NB4 (cell line): ENCODE measurements around the gene MYLIP.

Experiments used
- DNase-seq: peaks from one replicate; pipeline ENCODE4 v3.0.0; 2010; ENCODE audit warnings: low read depth
- H3K4me3 ChIP-seq: one replicate; pipeline ENCODE4 v1.5.1; 2011; ENCODE audit warnings: mild to moderate bottlenecking, low read depth, low read length, moderate library complexity
- CTCF ChIP-seq: IDR thresholded peaks from one replicate; pipeline ENCODE4 v1.5.1; 2012; ENCODE audit warnings: low read depth, low read length
- MAX ChIP-seq: IDR thresholded peaks from 2 replicates; pipeline ENCODE4 v1.6.1; 2011; ENCODE audit warnings: low read depth, low read length
- MYC ChIP-seq: IDR thresholded peaks from 2 replicates; pipeline ENCODE4 v1.6.1; 2011; ENCODE audit warnings: low read depth, low read length
- POLR2A ChIP-seq: IDR thresholded peaks from 2 replicates; pipeline ENCODE4 v1.6.1; 2011; ENCODE audit warnings: mild to moderate bottlenecking; ENCODE audit not compliant: insufficient read length; ENCODE audit errors: extremely low read depth

The MYLIP gene

GRCh38 chr6:16162003-16162402 is 33.1 kb downstream of the MYLIP start:
- no peak overlapping the region for H3K4me3 ChIP-seq
- DNase-seq = no peak
- TF ChIP-seq MYC (no peak), POLR2A (no peak), MAX (no peak), CTCF (no peak)

- DNase-seq = no peak
- no peak overlapping the region for H3K4me3 ChIP-seq
- TF ChIP-seq POLR2A = no peak
- TF ChIP-seq MAX = no peak
- TF ChIP-seq MYC = no peak
- no peak for TF ChIP-seq CTCF
These were observed 34.2 kb downstream of the MYLIP start for GRCh38 chr6:16163066-16163465.

GRCh38 chr6:16163535-16164300 is 34.8 kb downstream of the MYLIP start:
- H3K4me3 ChIP-seq = no peak overlapping the region
- no peak for DNase-seq
- TF ChIP-seq MAX = no peak
- TF ChIP-seq CTCF = no peak
- TF ChIP-seq MYC = no peak
- TF ChIP-seq POLR2A = no peak

GRCh38 chr6:16165641-16166040 is 36.8 kb downstream of the MYLIP start:
- no peak for DNase-seq
- H3K4me3 ChIP-seq = no peak overlapping the region
- TF ChIP-seq CTCF (no peak), MAX (no peak), MYC (no peak), POLR2A (no peak)

GRCh38 chr6:16166871-16167608 is 38.2 kb downstream of the MYLIP start:
- H3K4me3 ChIP-seq = no peak overlapping the region
- no peak for DNase-seq
- TF ChIP-seq POLR2A = no peak
- TF ChIP-seq CTCF = no peak
- no peak for TF ChIP-seq MYC
- no peak for TF ChIP-seq MAX
